Smooth muscle cell (in vitro differentiated cells): ENCODE data around the gene BAG5. TPM values are rescaled to one million over a fixed set of nuclear protein-coding genes. Genes with fewer than 3 reads are reported as not detected.

ENCODE experiments used
- DNase-seq: peaks from one replicate; lab custom pipeline; 2025; ENCODE audit not compliant: unreplicated experiment; lab: John Stamatoyannopoulos, UW
- H2AFZ ChIP-seq: fragments of 200-600 bp; sonication (generic); 2 replicates; pipeline ENCODE4 v1.6.0; 2016; ENCODE audit warnings: antibody characterized with exemption, low read depth, mild to moderate bottlenecking
- H3F3A ChIP-seq: fragments of 200-600 bp; sonication (generic); 2 replicates; pipeline ENCODE4 v1.6.0; 2017; ENCODE audit warnings: antibody characterized with exemption, low read depth
- H3K27ac ChIP-seq: fragments of 200-600 bp; sonication (generic); 2 replicates; pipeline ENCODE4 v1.5.1; 2016; ENCODE audit warnings: low read depth, mild to moderate bottlenecking
- H3K27me3 ChIP-seq: fragments of 200-600 bp; sonication (generic); 2 replicates; pipeline ENCODE4 v1.6.1; 2016; ENCODE audit warnings: low read depth, mild to moderate bottlenecking
- H3K36me3 ChIP-seq: fragments of 200-600 bp; sonication (generic); 2 replicates; pipeline ENCODE4 v1.5.1; 2016; ENCODE audit warnings: low read depth
- H3K4me1 ChIP-seq: fragments of 200-600 bp; sonication (generic); 2 replicates; pipeline ENCODE4 v1.5.1; 2016; ENCODE audit warnings: low read depth
- H3K4me2 ChIP-seq: fragments of 200-600 bp; sonication (generic); 2 replicates; pipeline ENCODE4 v1.6.0; 2016; ENCODE audit warnings: mild to moderate bottlenecking
- H3K4me3 ChIP-seq: fragments of 200-600 bp; sonication (generic); 2 replicates; pipeline ENCODE4 v1.5.1; 2016; ENCODE audit warnings: mild to moderate bottlenecking
- H3K79me2 ChIP-seq: fragments of 200-600 bp; sonication (generic); 2 replicates; pipeline ENCODE4 v1.6.0; 2016; ENCODE audit warnings: low read depth, mild to moderate bottlenecking
- H3K9ac ChIP-seq: fragments of 200-600 bp; sonication (generic); 2 replicates; pipeline ENCODE4 v1.6.0; 2016; ENCODE audit warnings: low read depth
- H3K9me3 ChIP-seq: fragments of 200-600 bp; sonication (generic); replicated peaks from 2 replicates; pipeline ENCODE4 v1.5.1; 2016; ENCODE audit warnings: low read depth
- H4K20me1 ChIP-seq: fragments of 200-600 bp; sonication (generic); 2 replicates; pipeline ENCODE4 v1.6.0; 2016; ENCODE audit warnings: low read depth
- CTCF ChIP-seq: fragments of 200-600 bp; sonication (generic); IDR thresholded peaks from 2 replicates; pipeline ENCODE4 v1.5.1; 2017; ENCODE audit warnings: borderline replicate concordance, mild to moderate bottlenecking, antibody characterized with exemption; ENCODE audit not compliant: insufficient read depth, poor library complexity, severe bottlenecking
- WGBS: methylation state at CpG from one replicate; pipeline ENCODE4 v1.1.7; 2016; ENCODE audit warnings: low lambda C conversion rate; 5-methylcytosine and 5-hydroxymethylcytosine counted together
- polyA plus RNA-seq: library from polyadenylated mRNA; unstranded; fragments of >200 nt; fragmentation: Nextera tagmentation; extraction: Ambion mirVana; gene quantifications from 2 replicates; pipeline ENCODE4 v1.2.1, GENCODE V29; 2016
- total RNA-seq: library from RNA; depleted of rRNA; stranded (reverse); fragments of >200 nt; gene quantifications from 2 replicates; pipeline ENCODE4 v1.2.3, GENCODE V29; 2014

The BAG5 gene
- total and polyA plus RNA-seq, 2 experiments from 2014 or later: 13.4 to 31.1 TPM

DNA sequence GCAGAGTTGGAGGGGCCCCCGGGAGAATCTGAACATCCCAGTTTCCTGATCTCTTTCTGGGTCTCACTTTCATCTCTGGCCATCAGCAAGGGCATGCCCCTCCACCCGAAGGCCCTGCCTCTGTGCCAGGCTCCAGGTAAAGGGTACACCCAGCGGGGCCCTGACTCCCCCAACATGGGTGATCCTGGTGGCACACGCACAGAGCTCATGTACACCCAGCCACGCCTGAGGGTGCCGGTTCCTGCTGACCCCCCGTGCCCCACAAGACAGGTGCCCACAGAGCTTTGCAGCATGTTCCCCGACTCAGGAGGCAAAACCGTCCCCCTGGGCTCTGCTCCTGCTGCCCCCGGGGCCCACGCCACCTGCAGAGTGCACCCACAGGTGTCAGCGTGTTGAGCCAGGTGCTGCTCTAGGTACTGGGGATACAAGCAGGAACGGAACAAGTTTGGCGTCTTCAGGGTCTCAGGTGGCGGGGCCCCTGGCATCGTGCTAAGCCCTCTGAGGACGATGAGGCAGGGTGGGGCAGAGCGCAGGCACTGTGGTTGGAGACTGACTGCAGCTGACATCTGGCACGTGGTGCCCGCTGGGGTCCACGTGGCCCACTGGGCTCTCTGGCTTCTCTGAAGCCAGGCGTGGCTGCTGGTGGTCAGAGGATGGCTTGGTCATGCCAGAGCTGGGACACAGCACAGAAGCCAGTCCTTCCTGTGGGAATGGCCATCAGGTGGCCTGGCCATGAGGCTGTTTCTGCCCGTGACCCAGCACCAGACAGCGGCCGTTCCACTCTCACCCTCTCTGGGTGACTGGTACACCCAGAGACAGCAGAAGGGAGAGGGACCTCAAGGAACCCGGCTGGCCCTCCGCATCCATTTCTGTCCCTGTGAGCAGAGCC, 13.8 kb downstream of the BAG5 start:
- Histone ChIP-seq H4K20me1 (peaks cover 31% of the 10 kb centered on the region), H3K36me3 (no peaks in the 10 kb centered on the region), H3K9me3 (no peaks in the 10 kb centered on the region), H3K4me1 (no peaks in the 10 kb centered on the region), H3K27ac (no peak overlapping the region), H3K27me3 (no peaks in the 10 kb centered on the region), H3K4me2 (no peak overlapping the region), H3K9ac (no peak overlapping the region), H2AFZ (no peak overlapping the region), H3K79me2 (no peaks in the 10 kb centered on the region), H3F3A (no peaks in the 10 kb centered on the region), H3K4me3 (no peak overlapping the region)
- no peak for DNase-seq
- WGBS: 88% methylated on average over 27 of the region's 27 CpGs
- no peak for TF ChIP-seq CTCF

GRCh38 chr14:103547941-103548462, 14.5 kb downstream of the BAG5 start:
- TF ChIP-seq CTCF: no peak
- Histone ChIP-seq H3K27ac (no peak overlapping the region), H4K20me1 (peaks cover 31% of the 10 kb centered on the region), H3K27me3 (no peaks in the 10 kb centered on the region), H3K9me3 (no peaks in the 10 kb centered on the region), H3K4me3 (no peak overlapping the region), H3K4me2 (no peak overlapping the region), H3K9ac (no peak overlapping the region), H3K36me3 (no peaks in the 10 kb centered on the region), H2AFZ (no peak overlapping the region), H3K79me2 (no peaks in the 10 kb centered on the region), H3F3A (no peaks in the 10 kb centered on the region), H3K4me1 (peaks cover 4% of the 10 kb centered on the region)
- WGBS: 94% methylated on average over 15 of the region's 18 CpGs
- no peak for DNase-seq

DNA sequence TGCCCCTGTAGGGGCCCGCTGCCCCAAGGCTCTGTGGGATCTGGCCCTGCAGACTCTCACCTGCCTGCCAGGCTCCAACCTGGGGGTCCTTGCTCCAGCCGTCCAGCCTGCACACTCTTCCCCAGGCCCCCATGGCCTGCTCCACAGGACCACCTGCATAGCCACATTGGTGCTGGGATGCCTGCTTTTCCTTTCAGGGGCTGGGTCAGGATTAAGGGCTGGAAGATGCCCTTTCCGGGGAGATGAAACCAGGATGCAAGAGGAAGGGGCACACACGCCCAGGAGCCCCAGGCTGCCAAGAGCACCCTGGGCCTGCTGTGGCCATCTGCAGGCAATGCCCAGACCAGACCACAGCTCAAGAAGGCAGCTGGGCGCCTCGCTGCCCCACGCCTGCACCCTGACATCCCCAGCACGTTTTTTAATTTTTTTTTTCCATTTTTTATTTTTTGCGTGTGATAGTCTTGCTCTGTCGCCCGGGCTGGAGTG, 15.0 kb downstream of the BAG5 start:
- H3K36me3 ChIP-seq: no peaks in the 10 kb centered on the region
- no peak overlapping the region for H3K27ac ChIP-seq
- H3K9ac ChIP-seq: no peak overlapping the region
- no peak for TF ChIP-seq CTCF
- H3K79me2 ChIP-seq: no peaks in the 10 kb centered on the region
- H3K4me1 ChIP-seq: peaks cover 7% of the 10 kb centered on the region
- H3K27me3 ChIP-seq: no peaks in the 10 kb centered on the region
- H3K4me3 ChIP-seq: no peak overlapping the region
- no peaks in the 10 kb centered on the region for H3F3A ChIP-seq
- H4K20me1 ChIP-seq: peaks cover 27% of the 10 kb centered on the region
- H2AFZ ChIP-seq: no peak overlapping the region
- no peak overlapping the region for H3K4me2 ChIP-seq
- DNase-seq: no peak
- no peaks in the 10 kb centered on the region for H3K9me3 ChIP-seq
- WGBS: 81% methylated on average over 11 of the region's 11 CpGs
